ENCODE data around the gene HMCN1.

GRCh38 chr1:185907246-185907645 lies 173.1 kb downstream of the HMCN1 start:
- TF ChIP-seq, protein P1, sequence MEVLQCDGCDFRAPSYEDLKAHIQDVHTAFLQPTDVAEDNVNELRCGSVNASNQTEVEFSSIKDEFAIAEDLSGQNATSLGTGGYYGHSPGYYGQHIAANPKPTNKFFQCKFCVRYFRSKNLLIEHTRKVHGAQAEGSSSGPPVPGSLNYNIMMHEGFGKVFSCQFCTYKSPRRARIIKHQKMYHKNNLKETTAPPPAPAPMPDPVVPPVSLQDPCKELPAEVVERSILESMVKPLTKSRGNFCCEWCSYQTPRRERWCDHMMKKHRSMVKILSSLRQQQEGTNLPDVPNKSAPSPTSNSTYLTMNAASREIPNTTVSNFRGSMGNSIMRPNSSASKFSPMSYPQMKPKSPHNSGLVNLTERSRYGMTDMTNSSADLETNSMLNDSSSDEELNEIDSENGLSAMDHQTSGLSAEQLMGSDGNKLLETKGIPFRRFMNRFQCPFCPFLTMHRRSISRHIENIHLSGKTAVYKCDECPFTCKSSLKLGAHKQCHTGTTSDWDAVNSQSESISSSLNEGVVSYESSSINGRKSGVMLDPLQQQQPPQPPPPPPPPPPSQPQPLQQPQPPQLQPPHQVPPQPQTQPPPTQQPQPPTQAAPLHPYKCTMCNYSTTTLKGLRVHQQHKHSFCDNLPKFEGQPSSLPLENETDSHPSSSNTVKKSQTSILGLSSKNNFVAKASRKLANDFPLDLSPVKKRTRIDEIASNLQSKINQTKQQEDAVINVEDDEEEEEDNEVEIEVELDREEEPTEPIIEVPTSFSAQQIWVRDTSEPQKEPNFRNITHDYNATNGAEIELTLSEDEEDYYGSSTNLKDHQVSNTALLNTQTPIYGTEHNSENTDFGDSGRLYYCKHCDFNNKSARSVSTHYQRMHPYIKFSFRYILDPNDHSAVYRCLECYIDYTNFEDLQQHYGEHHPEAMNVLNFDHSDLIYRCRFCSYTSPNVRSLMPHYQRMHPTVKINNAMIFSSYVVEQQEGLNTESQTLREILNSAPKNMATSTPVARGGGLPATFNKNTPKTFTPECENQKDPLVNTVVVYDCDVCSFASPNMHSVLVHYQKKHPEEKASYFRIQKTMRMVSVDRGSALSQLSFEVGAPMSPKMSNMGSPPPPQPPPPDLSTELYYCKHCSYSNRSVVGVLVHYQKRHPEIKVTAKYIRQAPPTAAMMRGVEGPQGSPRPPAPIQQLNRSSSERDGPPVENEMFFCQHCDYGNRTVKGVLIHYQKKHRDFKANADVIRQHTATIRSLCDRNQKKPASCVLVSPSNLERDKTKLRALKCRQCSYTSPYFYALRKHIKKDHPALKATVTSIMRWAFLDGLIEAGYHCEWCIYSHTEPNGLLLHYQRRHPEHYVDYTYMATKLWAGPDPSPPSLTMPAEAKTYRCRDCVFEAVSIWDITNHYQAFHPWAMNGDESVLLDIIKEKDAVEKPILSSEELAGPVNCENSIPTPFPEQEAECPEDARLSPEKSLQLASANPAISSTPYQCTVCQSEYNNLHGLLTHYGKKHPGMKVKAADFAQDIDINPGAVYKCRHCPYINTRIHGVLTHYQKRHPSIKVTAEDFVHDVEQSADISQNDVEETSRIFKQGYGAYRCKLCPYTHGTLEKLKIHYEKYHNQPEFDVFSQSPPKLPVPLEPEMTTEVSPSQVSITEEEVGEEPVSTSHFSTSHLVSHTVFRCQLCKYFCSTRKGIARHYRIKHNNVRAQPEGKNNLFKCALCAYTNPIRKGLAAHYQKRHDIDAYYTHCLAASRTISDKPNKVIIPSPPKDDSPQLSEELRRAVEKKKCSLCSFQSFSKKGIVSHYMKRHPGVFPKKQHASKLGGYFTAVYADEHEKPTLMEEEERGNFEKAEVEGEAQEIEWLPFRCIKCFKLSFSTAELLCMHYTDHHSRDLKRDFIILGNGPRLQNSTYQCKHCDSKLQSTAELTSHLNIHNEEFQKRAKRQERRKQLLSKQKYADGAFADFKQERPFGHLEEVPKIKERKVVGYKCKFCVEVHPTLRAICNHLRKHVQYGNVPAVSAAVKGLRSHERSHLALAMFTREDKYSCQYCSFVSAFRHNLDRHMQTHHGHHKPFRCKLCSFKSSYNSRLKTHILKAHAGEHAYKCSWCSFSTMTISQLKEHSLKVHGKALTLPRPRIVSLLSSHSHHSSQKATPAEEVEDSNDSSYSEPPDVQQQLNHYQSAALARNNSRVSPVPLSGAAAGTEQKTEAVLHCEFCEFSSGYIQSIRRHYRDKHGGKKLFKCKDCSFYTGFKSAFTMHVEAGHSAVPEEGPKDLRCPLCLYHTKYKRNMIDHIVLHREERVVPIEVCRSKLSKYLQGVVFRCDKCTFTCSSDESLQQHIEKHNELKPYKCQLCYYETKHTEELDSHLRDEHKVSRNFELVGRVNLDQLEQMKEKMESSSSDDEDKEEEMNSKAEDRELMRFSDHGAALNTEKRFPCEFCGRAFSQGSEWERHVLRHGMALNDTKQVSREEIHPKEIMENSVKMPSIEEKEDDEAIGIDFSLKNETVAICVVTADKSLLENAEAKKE (CRISPR knock-in tag; IDR thresholded peaks at IDR 0.05) = no peak
- TF ChIP-seq CTCF (conservative IDR thresholded peaks at IDR 0.05; ENCODE audit: low read depth in 2 of 2) = no peak
- no peak for TF ChIP-seq EZH2 (IDR thresholded peaks at IDR 0.05; ENCODE audit: low read depth, unreplicated experiment)
- TF ChIP-seq EZH2phosphoT487 (IDR thresholded peaks at IDR 0.05; ENCODE audit: unreplicated experiment) = no peak
- no peak for TF ChIP-seq ZNF331 (CRISPR knock-in tag; IDR thresholded peaks at IDR 0.05; ENCODE audit: low read depth)
- no peak for TF ChIP-seq REST (IDR thresholded peaks at IDR 0.05; ENCODE audit: unreplicated experiment)
- TF ChIP-seq POLR2AphosphoS5 (IDR thresholded peaks at IDR 0.05; ENCODE audit: low read depth) = no peak
- no peak for TF ChIP-seq CREB1 (CRISPR knock-in tag; IDR thresholded peaks at IDR 0.05; ENCODE audit: low read depth)
